Astrocyte (in vitro differentiated cells and primary cell): ENCODE data around the gene TMEM266.

Experiments
- CTCF ChIP-seq: IDR thresholded peaks from 2 replicates; pipeline ENCODE4 v1.5.1; 2011; ENCODE audit warnings: low read depth, mild to moderate bottlenecking, inconsistent platforms, low read length, moderate library complexity; ENCODE audit not compliant: insufficient read depth
- EZH2 ChIP-seq: IDR thresholded peaks from 2 replicates; pipeline ENCODE4 v1.6.1; 2012; ENCODE audit warnings: mild to moderate bottlenecking, low read length, inconsistent platforms; ENCODE audit not compliant: insufficient read depth

- no peak for TF ChIP-seq CTCF
- TF ChIP-seq EZH2 = no peak
These were observed 99.0 kb downstream of the TMEM266 start for GRCh38 chr15:76158815-76159214.
